ENCODE results near the gene ONECUT2. TPM values are rescaled to one million over a fixed set of nuclear protein-coding genes. Genes with fewer than 3 reads are reported as not detected.
A peak's percentile ranks its signal among the peaks of the same experiment; 100 is the strongest.

ONECUT2 gene
- total RNA-seq, 4 donors from 2014 or later: under 0.01 to 0.09 TPM; not detected in 2

DNA sequence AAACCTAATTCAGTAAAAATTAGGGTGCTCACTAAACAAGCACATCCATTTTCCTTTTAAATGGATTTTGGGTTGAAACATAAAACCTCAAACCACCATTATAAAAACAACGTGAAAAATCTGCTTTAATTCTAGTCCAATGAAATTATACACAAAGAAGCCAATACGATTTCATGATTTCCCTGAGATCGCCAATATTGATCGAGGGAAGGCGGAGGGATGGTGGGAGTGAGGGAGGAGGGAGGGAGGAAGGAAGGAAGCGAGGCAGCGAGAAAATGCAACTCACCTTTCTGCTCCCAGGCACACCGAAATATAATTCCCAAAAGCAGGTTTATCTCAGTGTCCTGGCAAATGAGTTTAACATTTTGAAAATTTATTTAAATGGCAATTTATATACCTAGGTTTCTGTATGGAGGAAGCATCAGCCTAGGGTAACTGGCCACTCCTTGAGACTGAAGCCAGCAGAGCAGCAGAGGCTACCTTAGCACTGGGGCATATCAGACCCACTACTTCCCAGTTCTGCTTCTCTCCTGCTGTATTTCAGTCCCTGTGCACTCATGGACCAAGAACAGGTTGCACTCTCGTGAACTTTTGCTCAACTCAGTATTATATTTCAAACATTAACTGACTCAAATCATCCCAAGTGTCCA lies 2.3 kb upstream of the ONECUT2 start:
- H3K4me1 ChIP-seq: peaks cover 0 to 43% (median 0%) of the 10 kb centered on the region in 4 donors
- no peak for TF ChIP-seq POLR2A (IDR thresholded peaks at IDR 0.05)
- TF ChIP-seq, protein P1, sequence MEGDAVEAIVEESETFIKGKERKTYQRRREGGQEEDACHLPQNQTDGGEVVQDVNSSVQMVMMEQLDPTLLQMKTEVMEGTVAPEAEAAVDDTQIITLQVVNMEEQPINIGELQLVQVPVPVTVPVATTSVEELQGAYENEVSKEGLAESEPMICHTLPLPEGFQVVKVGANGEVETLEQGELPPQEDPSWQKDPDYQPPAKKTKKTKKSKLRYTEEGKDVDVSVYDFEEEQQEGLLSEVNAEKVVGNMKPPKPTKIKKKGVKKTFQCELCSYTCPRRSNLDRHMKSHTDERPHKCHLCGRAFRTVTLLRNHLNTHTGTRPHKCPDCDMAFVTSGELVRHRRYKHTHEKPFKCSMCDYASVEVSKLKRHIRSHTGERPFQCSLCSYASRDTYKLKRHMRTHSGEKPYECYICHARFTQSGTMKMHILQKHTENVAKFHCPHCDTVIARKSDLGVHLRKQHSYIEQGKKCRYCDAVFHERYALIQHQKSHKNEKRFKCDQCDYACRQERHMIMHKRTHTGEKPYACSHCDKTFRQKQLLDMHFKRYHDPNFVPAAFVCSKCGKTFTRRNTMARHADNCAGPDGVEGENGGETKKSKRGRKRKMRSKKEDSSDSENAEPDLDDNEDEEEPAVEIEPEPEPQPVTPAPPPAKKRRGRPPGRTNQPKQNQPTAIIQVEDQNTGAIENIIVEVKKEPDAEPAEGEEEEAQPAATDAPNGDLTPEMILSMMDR (IDR thresholded peaks at IDR 0.05): no peak
- no peak for DNase-seq

DNA sequence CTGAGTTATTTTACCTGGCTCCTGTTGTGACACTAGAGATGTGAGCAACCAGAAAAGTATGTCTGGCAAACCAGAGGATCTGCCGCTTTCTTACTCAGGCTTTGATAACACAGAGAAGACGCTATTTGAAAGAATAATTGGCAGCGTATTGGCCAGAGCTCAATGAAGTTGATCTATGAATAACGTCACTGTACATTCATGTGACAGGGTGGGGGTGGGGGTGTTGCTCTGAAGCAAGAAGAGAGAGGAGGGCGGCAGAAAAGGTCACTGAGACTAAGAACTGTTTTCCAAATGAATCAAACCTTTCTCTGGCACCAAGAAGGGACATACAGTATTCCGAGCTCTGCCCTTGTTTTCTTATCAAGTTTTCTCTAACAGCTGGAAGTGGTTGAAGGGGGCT lies 1.7 kb upstream of the ONECUT2 start:
- H3K4me1 ChIP-seq: peaks cover 0 to 44% (median 0%) of the 10 kb centered on the region in 4 donors
- no peak for TF ChIP-seq POLR2A (IDR thresholded peaks at IDR 0.05)
- TF ChIP-seq, protein P1 (IDR thresholded peaks at IDR 0.05): no peak
- H3K27me3 ChIP-seq: peaks cover 0 to 74% of the 10 kb centered on the region in 2 donors
- no peak for DNase-seq
- no peaks in the 10 kb centered on the region for H3K36me3 ChIP-seq
- H3K9me3 ChIP-seq: peaks cover 0 to 8% (median 0%) of the 10 kb centered on the region in 4 donors
- no peak overlapping the region for H3K27ac ChIP-seq
- H3K4me3 ChIP-seq: peak overlapping the region in 1 of 4 donors; percentile 63

More for the DNA sequence above, 2.3 kb upstream of the ONECUT2 start:
- no peaks in the 10 kb centered on the region for H3K36me3 ChIP-seq
- H3K27me3 ChIP-seq: peaks cover 0 to 74% of the 10 kb centered on the region in 2 donors
- no peak overlapping the region for H3K27ac ChIP-seq
- H3K4me3 ChIP-seq: no peak overlapping the region
- peaks cover 0 to 11% (median 0%) of the 10 kb centered on the region in 4 donors for H3K9me3 ChIP-seq

DNA sequence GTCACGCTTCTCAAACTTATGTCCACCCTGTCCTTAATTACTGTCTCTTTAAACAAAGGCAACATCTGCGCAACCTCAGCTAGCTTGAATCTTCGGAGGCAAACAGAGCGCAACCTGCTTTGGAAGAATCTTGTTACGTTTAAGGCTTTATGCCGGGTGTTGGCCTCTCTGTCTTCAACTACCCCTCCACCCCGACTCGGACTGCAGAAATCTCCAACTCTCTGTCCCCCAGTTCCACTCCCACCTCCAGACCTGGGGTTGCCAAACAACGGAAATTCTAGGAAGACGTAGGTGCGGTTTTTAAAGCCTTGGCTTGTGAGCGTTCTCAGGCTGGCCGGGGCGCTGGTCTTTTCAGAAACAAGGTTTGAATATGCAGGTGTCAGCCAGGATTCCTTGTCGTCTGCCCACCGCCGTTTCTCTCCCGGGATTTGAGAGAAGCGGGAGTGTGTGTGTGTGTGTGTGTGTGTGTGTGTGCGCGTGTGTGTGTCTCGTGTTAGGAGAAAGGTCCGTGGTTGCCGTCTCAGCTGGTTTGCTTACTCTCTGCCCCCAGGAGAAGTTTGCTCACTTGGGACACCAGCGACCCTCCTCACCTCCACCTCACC lies 1.1 kb upstream of the ONECUT2 start:
- no peak for TF ChIP-seq POLR2A (IDR thresholded peaks at IDR 0.05)
- TF ChIP-seq, protein P1 (IDR thresholded peaks at IDR 0.05): no peak
- Histone ChIP-seq H3K9me3 (peaks cover 0 to 4% (median 0%) of the 10 kb centered on the region in 4 donors), H3K4me3 (peak overlapping the region in 2 of 4 donors; percentile 63), H3K27me3 (peaks cover 0 to 74% of the 10 kb centered on the region in 2 donors), H3K36me3 (no peaks in the 10 kb centered on the region), H3K4me1 (peaks cover 0 to 46% (median 0%) of the 10 kb centered on the region in 4 donors), H3K27ac (no peak overlapping the region)
- DNase-seq: peak in 1 of 3 donors; percentile 30

DNA sequence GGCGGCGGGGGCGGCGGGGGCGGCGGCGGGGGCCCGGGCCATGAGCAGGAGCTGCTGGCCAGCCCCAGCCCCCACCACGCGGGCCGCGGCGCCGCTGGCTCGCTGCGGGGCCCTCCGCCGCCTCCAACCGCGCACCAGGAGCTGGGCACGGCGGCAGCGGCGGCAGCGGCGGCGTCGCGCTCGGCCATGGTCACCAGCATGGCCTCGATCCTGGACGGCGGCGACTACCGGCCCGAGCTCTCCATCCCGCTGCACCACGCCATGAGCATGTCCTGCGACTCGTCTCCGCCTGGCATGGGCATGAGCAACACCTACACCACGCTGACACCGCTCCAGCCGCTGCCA lies 644 bp downstream of the ONECUT2 start:
- Histone ChIP-seq H3K9me3 (peaks cover 0 to 4% (median 0%) of the 10 kb centered on the region in 4 donors), H3K27me3 (peaks cover 0 to 80% of the 10 kb centered on the region in 2 donors), H3K4me3 (peak overlapping the region in 2 of 4 donors; percentile 63), H3K27ac (no peak overlapping the region), H3K36me3 (no peaks in the 10 kb centered on the region), H3K4me1 (peaks cover 0 to 56% (median 0%) of the 10 kb centered on the region in 4 donors)
- DNase-seq: no peak
- no peak for TF ChIP-seq POLR2A (IDR thresholded peaks at IDR 0.05)
- TF ChIP-seq, protein P1 (IDR thresholded peaks at IDR 0.05): no peak

DNA sequence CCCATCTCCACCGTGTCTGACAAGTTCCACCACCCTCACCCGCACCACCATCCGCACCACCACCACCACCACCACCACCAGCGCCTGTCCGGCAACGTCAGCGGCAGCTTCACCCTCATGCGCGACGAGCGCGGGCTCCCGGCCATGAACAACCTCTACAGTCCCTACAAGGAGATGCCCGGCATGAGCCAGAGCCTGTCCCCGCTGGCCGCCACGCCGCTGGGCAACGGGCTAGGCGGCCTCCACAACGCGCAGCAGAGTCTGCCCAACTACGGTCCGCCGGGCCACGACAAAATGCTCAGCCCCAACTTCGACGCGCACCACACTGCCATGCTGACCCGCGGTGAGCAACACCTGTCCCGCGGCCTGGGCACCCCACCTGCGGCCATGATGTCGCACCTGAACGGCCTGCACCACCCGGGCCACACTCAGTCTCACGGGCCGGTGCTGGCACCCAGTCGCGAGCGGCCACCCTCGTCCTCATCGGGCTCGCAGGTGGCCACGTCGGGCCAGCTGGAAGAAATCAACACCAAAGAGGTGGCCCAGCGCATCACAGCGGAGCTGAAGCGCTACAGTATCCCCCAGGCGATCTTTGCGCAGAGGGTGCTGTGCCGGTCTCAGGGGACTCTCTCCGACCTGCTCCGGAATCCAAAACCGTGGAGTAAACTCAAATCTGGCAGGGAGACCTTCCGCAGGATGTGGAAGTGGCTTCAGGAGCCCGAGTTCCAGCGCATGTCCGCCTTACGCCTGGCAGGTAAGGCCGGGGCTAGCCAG lies 1.2 kb downstream of the ONECUT2 start:
- H3K36me3 ChIP-seq: no peaks in the 10 kb centered on the region
- H3K27me3 ChIP-seq: peaks cover 0 to 80% of the 10 kb centered on the region in 2 donors
- H3K4me3 ChIP-seq: peak overlapping the region in 2 of 4 donors; percentile 6 to 63
- TF ChIP-seq, protein P1 (IDR thresholded peaks at IDR 0.05): no peak
- peaks cover 0 to 57% (median 0%) of the 10 kb centered on the region in 4 donors for H3K4me1 ChIP-seq
- H3K27ac ChIP-seq: no peak overlapping the region
- DNase-seq: peak in 1 of 3 donors; percentile 49
- peaks cover 0 to 4% (median 0%) of the 10 kb centered on the region in 4 donors for H3K9me3 ChIP-seq
